Tibial nerve (tissue), 4 donors: Measurements from ENCODE around the gene CMSS1.

Experiments
- CTCF ChIP-seq, 5 experiments: fragments of 200-600 bp in 3 of 5; fragments of 450-650 bp in 2 of 5; sonication (generic) in 3 of 5; IDR thresholded peaks; one replicate each; pipeline ENCODE4 v1.5.1; 2016 to 2019; ENCODE audit warnings: antibody characterized with exemption in 5 of 5, mild to moderate bottlenecking in 3 of 5, moderate library complexity in 2 of 5
- EP300 ChIP-seq, 2 donors: sonication (generic); formaldehyde crosslinking; IDR thresholded peaks; one replicate each; pipeline ENCODE4 v1.6.1; 2017; ENCODE audit warnings: antibody characterized with exemption in 2 of 2, mild to moderate bottlenecking in 1 of 2

- TF ChIP-seq CTCF (IDR thresholded peaks at IDR 0.05), result no peak
- no peak for TF ChIP-seq EP300 (IDR thresholded peaks at IDR 0.05)
Measured at GRCh38 chr3:99867594-99868310, 50.1 kb downstream of the CMSS1 start.
